SIG-M5 treated with dmso at 0.1 percent for 504 hours (cell line): ENCODE measurements around the gene LDHAL6A.
A peak's percentile ranks its signal among the peaks of the same experiment; 100 is the strongest.
"Not testable (repeated sequence)": the region's sequence is repeated elsewhere in the genome, so short reads cannot be mapped to it uniquely, and the experiment has no call there.

Experiments used
- DNase-seq: peaks from one replicate; lab custom pipeline; 2025; ENCODE audit not compliant: unreplicated experiment; lab: John Stamatoyannopoulos, UW

LDHAL6A gene

DNA sequence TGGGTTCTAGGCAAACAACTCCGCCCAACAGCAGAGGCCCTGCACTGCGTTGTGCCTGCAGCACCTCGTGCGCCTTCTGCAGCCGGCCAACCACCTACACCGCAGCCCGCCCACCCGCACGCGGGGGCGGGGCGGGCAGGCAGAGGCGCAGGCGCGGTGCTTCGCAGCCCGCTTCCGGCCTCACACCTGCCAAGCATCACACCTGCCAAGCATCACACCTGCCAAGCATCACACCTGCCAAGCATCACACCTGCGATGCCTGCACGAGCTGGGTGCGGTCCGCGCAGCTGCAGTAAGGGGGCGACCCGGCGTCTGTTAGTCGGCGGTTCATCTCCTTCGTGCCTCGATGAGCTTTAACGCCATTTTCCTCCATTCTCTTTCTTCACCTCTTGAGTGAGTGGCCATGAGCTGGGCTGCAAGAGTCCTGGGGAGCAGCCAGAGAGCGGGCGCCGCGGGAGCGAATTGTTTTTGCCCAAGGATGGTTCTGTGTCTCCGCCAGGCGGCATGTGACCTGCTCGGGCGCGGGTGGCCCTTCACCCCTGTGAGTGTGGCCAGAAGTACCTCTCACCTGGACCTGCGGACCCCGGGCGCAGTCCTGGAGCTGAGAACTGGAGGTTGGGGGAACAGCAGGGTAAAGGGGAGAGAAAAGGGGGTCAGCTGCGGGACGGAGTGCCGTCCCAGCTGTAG lies at the start of gene LDHAL6A:
TSS of gene LDHAL6A (plus strand) at position 171 of the 687 bp plus-strand sequence. CDS start 825 bp downstream, outside the sequence.
- DNase-seq: no peak

DNA sequence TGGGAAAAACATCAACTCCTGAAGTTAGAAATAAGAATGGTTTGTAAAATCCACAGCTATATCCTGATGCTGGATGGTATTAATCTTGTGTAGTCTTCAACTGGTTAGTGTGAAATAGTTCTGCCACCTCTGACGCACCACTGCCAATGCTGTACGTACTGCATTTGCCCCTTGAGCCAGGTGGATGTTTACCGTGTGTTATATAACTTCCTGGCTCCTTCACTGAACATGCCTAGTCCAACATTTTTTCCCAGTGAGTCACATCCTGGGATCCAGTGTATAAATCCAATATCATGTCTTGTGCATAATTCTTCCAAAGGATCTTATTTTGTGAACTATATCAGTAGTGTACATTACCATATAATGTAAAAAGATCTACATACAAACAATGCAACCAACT lies 48.3 kb upstream of the LDHAL6A start:
- not testable (repeated sequence) for DNase-seq

DNA sequence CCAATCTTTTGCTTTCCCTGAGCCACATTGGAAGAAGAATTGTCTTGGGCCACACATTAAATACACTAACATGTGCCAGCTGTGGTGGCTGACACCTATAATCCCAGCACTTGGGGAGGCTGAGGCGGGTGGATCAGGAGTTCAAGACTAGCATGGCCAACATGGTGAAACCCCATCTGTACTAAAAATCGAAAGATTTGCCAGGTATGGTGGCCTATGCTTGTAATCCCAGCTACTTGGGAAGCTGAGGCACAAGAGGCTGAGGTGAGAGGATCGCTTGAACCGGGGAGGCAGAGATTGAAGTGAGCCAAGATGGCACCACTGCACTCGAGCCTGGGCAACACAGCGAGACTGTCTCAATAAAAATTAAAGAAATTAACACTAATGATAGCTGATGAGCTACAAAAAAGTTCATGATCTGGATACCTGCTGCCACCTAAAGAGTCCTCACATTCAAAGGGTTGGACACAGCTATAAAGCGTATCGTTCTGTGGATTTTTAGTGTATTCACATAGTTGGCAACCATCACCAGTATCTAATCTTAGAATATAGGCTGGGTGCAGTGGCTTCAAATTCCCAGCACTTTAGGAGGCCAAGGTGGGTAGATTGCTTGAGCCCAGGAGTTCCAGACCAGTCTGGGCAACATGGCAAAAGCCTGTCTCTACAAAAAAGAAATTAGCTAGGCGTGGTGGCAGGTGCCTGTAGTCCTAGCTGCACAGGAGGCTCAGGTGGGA lies 46.9 kb upstream of the LDHAL6A start:
- peak; percentile 37 for DNase-seq

DNA sequence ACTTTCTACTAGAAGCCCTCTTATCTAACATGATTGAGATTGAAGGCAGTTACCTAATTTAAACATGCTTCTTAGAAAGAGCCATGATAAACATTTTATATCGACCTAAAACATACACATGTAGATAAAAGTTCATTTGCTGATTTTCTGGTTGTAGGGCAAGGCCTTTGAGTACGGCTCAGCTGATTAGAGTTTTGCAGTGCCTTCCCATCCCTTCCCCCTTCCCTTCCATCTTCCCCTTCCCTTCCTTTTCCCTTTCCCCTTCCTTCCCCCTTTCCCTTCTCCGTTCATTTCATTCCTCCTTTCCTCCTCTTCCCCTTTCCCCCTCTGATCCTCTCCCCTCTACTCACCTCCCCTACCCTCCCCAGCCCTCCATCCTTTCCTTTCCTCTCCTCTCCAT lies 39.2 kb upstream of the LDHAL6A start:
- DNase-seq: no peak

DNA sequence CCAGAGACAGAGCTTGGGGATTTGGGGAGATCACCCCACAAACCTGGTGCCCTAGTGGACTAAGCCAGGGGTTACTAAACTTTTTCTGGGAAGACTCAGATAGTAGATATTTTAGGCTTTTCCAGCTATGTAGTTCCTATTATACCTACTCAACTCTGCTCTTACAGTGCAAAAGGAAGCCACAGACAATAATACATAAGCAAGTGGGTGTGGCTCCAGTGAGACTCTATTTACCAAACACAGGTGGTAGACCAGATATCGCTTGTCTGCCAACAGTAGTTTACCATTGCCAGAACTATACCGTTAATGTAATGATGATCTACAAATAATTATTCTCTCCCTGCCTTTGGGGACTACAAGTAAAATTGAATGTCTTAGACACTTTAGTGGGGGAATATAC lies 36.6 kb upstream of the LDHAL6A start:
- no peak for DNase-seq

DNA sequence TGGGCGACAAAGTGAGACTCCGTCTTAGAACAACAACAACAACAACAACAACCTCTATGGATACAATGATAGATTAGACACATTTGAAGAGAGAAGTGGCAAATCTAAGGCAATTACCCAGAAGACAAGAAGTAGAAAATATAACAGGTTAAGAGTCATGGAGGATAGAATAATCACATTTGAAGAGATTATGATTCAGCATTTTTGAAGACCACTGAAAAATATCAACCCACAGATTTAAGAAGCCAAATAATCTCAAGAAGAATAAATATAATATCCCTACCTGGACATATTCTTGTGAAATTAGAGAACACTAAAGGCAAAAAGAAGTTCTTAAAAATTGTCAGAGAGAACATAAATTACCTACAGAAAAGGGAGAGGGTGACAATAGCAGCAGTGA lies 35.6 kb upstream of the LDHAL6A start:
- DNase-seq: no peak

DNA sequence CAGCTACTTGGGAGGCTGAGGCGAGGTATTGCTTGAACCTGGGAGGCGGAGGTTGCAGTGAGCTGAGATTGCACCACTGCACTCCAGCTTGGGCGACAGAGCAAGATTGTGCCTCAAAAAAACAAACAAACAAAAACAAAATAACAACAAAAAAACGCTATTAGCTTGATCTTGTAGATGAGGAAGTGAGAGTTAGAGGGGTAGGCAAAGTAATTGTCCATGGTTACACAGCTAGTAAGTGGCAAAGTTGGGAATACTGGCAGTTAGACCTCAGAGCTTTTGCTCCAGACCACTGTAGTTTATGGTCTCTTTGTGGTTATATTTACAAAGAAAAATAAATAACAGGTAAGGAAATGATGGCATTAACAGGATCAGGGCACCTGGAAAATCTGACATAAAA lies 28.4 kb upstream of the LDHAL6A start:
- no peak for DNase-seq

DNA sequence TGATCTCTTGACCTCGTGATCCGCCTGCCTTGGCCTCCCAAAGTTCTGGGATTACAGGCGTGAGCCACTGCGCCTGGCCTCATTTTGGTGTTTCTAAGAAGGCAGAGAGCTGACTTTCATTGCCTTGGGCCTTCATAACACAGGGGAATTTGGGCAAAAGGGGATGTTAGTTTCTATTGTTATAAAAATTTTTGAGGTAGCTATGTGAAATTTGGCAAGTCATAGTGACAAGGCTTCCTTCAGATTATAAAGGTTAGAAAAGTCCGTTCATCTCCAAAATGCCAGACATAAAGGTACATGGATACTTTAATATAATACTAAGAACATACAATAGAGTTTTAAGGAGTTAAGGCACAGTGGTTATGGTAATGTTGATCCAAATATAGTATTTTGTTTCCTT lies 26.3 kb upstream of the LDHAL6A start:
- no peak for DNase-seq

DNA sequence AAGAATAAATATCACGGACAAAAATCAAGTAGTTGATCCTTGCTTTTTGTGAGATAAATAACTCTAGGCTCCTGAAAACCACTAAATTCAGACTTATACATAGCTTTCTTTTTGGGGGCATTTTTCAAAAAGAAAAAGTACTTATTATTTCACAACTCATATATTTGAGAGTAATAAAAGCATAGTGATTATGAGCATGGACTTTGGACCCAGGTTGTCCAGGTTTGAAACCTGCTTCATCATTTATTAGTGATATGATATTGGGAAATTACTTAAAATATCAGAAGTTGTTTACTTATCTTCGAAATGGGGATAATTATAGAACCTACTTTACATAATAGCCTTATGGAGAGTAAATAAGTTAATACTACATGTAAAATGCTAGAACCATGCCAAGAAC lies 17.0 kb upstream of the LDHAL6A start:
- DNase-seq: no peak

DNA sequence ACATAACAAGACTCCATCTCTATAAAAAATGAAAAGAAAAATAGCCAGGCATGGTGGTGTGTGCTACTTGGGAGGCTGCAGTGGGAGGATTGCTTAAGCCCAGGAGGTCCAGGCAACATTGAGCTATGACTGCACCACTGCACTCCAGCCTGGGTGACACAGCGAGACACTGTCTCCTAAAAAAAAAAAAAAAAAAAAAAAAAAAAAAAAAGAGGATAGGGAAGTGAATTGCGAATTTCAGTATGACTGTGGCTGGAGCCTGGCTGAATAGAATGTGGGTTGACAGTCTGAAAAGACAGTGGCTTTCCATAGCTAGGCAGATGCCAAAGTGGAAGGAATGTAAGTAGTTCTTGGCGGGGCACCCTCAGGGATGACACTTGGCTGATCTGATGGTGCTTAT lies 6.4 kb upstream of the LDHAL6A start:
- DNase-seq: peak; percentile 21

DNA sequence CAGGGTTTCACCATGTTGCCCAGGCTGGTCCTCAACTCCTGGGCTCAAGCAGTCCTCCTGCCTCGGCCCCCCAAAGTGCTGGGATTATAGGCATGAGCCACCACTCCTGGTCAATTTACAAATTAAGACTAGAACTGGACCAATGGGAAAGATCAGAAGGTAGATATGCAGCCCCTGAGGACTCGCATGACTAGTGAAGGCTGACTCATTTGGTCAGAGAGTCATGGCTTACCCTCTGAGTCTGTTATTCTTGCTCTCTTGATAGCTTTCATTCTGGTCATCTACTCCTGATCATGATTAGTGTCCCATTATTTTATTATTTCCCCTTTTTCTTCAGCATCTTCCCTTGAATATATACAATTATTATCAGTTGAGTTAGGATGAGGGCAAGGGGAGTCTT lies 2.7 kb upstream of the LDHAL6A start:
- no peak for DNase-seq

DNA sequence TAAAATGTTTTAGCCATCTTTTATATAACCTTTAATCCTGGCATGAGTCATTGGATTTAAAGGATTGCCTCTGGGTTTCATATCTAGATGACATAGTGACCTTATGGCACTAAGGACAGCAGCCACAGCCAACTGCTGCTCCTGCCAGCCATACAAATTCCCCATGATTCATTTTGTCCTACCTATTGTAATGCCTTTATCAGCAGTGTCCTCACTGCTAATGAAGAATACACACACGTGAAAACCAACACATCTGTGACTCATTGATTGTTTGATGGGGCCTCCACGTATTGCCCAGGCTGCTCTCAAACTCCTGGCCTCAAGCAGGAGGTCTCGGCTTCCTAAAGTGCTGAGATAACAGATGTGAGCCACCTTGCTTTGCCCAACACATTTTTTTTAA lies 1.8 kb downstream of the LDHAL6A start:
- DNase-seq: no peak

DNA sequence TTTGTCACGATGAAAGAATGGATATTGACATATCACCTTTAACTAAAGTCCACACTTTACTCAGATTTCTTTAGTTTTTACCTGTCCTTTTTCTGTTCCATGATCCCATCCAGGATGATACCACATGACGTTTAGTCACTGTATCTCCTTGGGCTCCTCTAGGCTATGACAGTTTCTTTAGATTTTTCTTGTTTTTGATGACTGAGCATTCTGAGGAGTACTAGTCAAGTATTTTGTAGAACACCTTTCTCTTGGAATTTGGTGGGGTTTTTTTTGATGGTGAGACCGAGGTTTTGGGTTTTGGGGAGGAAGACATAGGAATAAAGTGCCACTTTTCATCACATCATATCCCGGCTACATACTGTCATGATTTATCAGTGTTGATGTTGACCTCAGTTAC lies 4.0 kb downstream of the LDHAL6A start:
- no peak for DNase-seq

DNA sequence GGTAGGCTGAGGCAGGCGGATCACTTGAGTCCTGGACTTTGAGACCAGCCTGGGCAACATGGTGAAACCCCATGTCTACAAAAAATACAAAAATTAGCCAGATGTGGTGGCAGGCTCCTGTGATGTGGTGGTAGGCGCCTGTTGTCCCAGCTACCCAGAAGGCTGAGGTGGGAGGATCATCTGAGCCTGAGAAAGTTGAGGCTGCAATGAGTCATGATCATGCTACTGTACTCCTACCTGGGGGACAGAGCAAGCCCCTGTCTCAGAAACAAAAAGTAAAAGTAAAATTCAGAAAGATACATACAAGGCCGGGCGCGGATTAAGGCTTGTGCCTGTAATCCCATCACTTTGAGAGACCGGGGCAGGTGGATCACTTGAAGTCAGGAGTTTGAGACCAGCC lies 6.3 kb downstream of the LDHAL6A start:
- DNase-seq: no peak

DNA sequence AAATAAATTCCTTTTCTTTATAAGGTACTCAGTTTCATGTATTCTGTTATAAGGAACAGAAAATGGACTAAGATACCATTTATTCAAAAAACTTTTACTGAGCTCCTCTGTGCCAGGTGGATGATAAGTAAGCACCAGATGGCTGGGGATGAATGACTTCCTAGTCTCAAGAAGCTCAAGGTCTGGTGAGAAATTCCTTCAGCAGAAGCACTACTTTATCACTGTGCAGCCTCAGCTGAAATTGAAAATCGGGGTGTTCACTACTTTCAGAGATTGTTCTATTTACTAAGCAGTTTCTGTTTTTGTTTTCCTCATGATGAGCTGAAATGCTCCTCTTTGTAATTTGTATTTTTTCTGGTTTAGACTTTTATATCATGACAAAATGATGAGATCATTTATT lies 7.8 kb downstream of the LDHAL6A start:
- DNase-seq: no peak

DNA sequence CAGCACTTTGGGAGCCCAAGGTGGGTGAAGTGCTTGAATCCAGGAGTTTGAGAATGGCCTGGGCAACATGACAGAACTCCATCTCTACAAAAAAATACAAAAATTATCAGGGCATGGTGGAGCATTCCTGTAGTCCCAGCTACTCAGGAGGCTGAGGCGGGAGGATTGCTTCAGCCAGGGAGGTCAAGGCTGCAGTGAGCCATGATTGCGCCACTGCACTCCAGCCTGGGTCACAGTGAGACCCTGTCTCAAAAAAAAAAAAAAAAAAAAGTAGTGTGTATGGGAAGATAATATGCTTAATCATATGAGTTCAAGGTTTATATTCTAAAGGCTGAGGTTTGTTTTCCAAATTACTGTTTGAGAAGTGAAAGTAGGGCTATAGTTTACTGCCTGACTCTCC lies 10.7 kb downstream of the LDHAL6A start:
- no peak for DNase-seq

DNA sequence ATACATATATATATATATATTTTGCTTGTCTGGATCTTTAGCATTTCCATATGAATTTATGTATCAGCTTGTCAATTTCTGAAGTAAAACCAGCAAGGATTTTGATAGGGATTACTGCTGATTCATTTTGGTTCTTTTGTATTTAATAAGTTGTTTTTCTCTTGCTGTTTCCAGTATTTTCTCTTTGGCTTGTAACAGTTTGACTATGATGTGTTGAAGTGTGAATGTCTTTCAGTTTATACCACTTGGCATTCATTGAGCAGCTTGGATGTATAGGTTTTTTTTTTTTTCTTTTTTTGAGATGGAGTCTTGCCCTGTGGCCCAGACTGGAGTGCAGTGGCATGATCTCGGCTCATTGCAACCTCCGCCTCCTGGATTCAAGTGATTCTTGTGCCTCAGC lies 12.4 kb downstream of the LDHAL6A start:
- no peak for DNase-seq

DNA sequence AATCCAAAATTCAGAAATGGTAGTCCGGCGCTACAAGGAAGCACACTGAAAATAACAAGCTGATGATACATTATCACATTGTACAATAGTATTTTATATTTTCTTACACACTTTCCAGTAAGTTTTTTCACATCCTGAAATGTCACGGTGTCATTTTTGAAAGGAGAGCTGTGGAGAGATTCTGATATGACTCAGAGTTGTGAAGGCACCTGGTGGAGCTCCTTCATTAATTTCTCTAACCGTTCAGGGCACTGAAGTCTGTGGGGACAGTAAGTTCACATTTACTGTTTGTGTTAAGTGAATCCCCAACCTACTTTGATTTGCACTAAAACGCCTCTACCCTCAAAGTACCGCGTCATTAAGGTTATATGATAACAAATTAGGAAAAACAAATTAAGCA lies 13.3 kb downstream of the LDHAL6A start:
- DNase-seq: no peak

DNA sequence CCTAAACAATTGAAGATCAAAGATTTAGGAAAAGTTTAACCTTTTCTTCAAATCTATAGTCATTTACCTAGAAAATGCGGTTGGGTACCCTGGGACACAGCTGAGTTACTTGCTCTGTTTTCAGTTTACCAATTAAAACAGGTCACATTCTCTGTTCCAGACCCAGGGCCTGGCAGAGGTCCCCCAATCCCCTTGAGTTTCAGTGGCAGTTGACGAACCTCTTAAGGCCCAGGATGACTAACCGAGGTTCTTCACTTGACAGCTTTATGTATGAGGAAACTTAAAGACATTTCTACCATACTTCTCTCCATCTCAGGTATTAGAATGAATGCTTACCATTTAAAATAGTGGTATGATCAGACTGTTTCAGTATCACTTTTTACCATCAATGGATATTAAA lies 16.3 kb downstream of the LDHAL6A start:
- DNase-seq: no peak

DNA sequence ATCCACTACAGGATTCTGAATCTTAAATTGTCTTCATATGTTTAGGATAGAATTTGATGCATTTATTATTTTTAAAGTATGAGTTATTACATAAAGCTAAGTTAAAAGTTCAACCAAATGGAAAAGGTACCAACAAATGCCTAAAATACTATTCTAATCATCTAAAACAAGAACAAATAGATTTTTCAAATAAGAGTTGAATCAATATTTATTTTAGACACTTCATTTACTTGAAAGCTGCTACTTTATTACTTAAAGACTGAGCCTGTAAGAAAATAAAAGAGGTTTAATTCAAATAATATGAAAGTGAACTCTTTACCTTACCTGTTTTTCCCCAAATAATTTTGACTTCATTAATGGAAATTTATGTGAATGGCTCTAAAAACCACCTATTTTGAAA lies 16.9 kb downstream of the LDHAL6A start:
- DNase-seq: no peak

DNA sequence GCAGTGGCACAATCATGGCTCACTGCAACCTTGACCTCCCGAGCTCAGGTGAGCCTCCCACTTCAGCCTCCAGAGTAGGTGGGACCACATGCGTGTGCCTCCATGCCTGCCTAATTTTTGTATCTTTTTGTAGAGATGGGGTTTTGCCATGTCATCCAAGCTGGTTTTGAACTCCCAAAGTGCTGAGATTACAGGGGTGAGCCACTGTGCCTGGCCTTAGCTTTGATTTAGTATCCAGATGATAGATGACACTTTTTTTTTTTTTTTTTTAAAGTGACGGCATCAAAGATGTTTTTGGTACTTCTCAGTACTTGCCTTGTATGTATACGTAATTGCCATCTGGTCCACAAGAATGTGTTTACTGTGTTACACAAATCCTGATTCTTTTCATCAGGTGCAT lies 23.4 kb downstream of the LDHAL6A start:
- no peak for DNase-seq

DNA sequence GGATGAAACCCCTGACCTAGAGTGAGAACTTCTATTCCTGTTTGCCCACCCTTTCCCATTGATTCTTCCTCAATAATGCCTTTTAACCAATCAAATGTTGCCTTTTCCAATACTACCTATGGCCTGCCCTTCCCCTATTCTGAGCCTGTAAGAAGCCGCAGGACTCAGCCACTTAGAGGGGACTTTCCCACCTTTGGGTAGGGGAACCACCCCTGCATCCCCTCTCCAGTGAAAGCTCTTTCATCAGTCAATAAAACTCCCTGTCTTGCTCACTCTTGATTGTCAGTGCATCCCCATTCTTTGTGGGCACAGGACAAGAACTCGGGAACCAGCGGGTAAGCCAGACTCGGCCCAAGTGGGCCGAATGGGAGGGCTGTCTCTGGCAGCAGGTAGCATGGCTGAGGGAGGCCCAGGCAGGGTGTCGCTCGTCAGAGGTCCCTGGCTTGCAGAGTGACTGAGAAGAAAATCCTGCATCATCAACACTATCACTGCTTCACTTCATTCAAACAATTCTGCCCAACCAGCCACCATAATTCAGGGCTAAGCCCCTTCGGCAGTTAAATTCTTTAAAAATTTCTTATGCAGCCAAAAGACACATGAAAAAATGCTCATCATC lies 30.4 kb downstream of the LDHAL6A start:
- DNase-seq: no peak
